ENCODE data around the gene CAPN14. TPM values are rescaled to one million over a fixed set of nuclear protein-coding genes. Genes with fewer than 3 reads are reported as not detected.

Gene CAPN14
- total RNA-seq, 1 experiment from 2014 or later: 0.05 TPM

DNA sequence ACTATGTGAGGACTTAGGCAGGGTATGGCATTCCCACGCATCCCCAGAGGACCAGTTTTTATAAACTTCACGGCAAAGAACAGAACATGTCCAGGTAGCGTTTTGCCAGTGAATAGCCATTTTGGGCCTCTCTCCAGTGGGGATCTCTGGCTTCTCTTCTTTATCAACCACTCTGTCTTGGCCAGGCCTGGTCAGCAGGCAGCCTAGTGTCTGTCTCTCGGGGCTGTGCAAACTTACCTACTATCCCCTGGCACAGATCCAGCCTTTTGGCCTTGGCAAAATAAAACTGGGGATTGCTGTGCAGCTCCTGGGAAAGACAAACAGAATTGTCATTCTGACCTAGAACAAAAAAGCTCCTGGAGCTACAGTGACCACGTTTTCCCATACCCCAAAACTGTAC is 14.5 kb downstream of the CAPN14 start:
- H3K27me3 ChIP-seq (ENCODE audit: control insufficient read depth, insufficient read depth, low read length): peaks cover 2% of the 10 kb centered on the region; the same call in 1 of the 2 replicates
- intact Hi-C loops (cut with micrococcal nuclease; ENCODE audit: unreplicated experiment): no loop called here
- CTCF ChIA-PET: no interaction called here
- ATAC-seq: no peak
- H3K4me3 ChIP-seq (ENCODE audit: low read depth in 2 of 2, low read length in 2 of 2): no peak overlapping the region
- in situ Hi-C loops (cut with HindIII; ENCODE audit: low pct_unique_long_range_greater_than_20kb, low sequenced_read_pairs): no loop called here
- no peaks in the 10 kb centered on the region for H3K9me3 ChIP-seq (ENCODE audit: control insufficient read depth, insufficient read depth, low read depth, low read length)
- H3K36me3 ChIP-seq (ENCODE audit: control insufficient read depth, insufficient read depth, low read length): no peaks in the 10 kb centered on the region
- TF ChIP-seq SIN3A (IDR thresholded peaks at IDR 0.05; ENCODE audit: borderline replicate concordance, insufficient read depth, low read depth, low read length): no peak
- TF ChIP-seq TCF7L2 (IDR thresholded peaks at IDR 0.05; ENCODE audit: low read depth, low read length): no peak
- TF ChIP-seq, protein P1, sequence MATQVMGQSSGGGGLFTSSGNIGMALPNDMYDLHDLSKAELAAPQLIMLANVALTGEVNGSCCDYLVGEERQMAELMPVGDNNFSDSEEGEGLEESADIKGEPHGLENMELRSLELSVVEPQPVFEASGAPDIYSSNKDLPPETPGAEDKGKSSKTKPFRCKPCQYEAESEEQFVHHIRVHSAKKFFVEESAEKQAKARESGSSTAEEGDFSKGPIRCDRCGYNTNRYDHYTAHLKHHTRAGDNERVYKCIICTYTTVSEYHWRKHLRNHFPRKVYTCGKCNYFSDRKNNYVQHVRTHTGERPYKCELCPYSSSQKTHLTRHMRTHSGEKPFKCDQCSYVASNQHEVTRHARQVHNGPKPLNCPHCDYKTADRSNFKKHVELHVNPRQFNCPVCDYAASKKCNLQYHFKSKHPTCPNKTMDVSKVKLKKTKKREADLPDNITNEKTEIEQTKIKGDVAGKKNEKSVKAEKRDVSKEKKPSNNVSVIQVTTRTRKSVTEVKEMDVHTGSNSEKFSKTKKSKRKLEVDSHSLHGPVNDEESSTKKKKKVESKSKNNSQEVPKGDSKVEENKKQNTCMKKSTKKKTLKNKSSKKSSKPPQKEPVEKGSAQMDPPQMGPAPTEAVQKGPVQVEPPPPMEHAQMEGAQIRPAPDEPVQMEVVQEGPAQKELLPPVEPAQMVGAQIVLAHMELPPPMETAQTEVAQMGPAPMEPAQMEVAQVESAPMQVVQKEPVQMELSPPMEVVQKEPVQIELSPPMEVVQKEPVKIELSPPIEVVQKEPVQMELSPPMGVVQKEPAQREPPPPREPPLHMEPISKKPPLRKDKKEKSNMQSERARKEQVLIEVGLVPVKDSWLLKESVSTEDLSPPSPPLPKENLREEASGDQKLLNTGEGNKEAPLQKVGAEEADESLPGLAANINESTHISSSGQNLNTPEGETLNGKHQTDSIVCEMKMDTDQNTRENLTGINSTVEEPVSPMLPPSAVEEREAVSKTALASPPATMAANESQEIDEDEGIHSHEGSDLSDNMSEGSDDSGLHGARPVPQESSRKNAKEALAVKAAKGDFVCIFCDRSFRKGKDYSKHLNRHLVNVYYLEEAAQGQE (IDR thresholded peaks at IDR 0.05; ENCODE audit: insufficient read depth in 1 of 2, low read depth in 2 of 2, low read length in 1 of 2): no peak
- TF ChIP-seq POLR2AphosphoS5 (IDR thresholded peaks at IDR 0.05; ENCODE audit: low read depth, low read length): no peak
- TF ChIP-seq, protein P2, sequence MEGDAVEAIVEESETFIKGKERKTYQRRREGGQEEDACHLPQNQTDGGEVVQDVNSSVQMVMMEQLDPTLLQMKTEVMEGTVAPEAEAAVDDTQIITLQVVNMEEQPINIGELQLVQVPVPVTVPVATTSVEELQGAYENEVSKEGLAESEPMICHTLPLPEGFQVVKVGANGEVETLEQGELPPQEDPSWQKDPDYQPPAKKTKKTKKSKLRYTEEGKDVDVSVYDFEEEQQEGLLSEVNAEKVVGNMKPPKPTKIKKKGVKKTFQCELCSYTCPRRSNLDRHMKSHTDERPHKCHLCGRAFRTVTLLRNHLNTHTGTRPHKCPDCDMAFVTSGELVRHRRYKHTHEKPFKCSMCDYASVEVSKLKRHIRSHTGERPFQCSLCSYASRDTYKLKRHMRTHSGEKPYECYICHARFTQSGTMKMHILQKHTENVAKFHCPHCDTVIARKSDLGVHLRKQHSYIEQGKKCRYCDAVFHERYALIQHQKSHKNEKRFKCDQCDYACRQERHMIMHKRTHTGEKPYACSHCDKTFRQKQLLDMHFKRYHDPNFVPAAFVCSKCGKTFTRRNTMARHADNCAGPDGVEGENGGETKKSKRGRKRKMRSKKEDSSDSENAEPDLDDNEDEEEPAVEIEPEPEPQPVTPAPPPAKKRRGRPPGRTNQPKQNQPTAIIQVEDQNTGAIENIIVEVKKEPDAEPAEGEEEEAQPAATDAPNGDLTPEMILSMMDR (IDR thresholded peaks at IDR 0.05): no peak
- H3K27ac ChIP-seq (ENCODE audit: low read length): no peak overlapping the region
- no peak for DNase-seq (ENCODE audit: low read depth, low spot score)
- POLR2A ChIA-PET: no interaction called here
- BruUV-seq (replicated peaks): no TSS peak
- H3K4me1 ChIP-seq (ENCODE audit: control insufficient read depth, insufficient read depth, low read length): no peaks in the 10 kb centered on the region

DNA sequence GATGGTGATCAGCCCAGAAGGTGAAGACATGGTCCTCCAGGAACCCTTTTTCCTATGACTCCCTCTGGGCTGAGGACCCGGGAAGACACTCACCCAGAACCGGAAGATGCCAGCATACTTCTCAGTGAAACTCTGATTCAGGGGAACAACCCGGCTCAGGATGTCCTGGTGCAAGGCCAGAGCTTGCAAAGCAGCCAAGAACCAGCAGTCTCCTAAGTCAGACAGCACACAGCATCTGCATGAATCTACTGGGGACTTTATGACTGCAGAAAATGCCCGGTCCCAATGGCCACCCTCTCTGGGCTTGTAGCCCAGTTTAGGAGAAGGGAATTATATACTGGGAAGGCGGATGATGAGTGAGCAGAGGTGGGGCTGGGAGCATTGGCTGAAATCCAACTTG is 15.3 kb downstream of the CAPN14 start:
- no peak for TF ChIP-seq POLR2AphosphoS5 (IDR thresholded peaks at IDR 0.05; ENCODE audit: low read depth, low read length)
- no peak for TF ChIP-seq TCF7L2 (IDR thresholded peaks at IDR 0.05; ENCODE audit: low read depth, low read length)
- TF ChIP-seq, protein P1 (IDR thresholded peaks at IDR 0.05; ENCODE audit: insufficient read depth in 1 of 2, low read depth in 2 of 2, low read length in 1 of 2): no peak
- TF ChIP-seq SIN3A (IDR thresholded peaks at IDR 0.05; ENCODE audit: borderline replicate concordance, insufficient read depth, low read depth, low read length): no peak
- TF ChIP-seq, protein P2 (IDR thresholded peaks at IDR 0.05): no peak
- peaks cover 2% of the 10 kb centered on the region; the same call in 1 of the 2 replicates for H3K27me3 ChIP-seq (ENCODE audit: control insufficient read depth, insufficient read depth, low read length)
- H3K27ac ChIP-seq (ENCODE audit: low read length): no peak overlapping the region
- no TSS peak for BruUV-seq (replicated peaks)
- DNase-seq (ENCODE audit: low read depth, low spot score): no peak
- CTCF ChIA-PET: no interaction called here
- no peaks in the 10 kb centered on the region for H3K4me1 ChIP-seq (ENCODE audit: control insufficient read depth, insufficient read depth, low read length)
- no peak for ATAC-seq
- in situ Hi-C loops (cut with HindIII; ENCODE audit: low pct_unique_long_range_greater_than_20kb, low sequenced_read_pairs): no loop called here
- intact Hi-C loops (cut with micrococcal nuclease; ENCODE audit: unreplicated experiment): no loop called here
- H3K9me3 ChIP-seq (ENCODE audit: control insufficient read depth, insufficient read depth, low read depth, low read length): no peaks in the 10 kb centered on the region
- H3K36me3 ChIP-seq (ENCODE audit: control insufficient read depth, insufficient read depth, low read length): no peaks in the 10 kb centered on the region
- H3K4me3 ChIP-seq (ENCODE audit: low read depth in 2 of 2, low read length in 2 of 2): no peak overlapping the region
- POLR2A ChIA-PET: no interaction called here

Data from Panc1 (cell line).